Right lobe of liver (tissue), 6 donors: ENCODE measurements around the gene RRM1. TPM values are rescaled to one million over a fixed set of nuclear protein-coding genes. Genes with fewer than 3 reads are reported as not detected.

Experiments
- ATAC-seq, 4 donors: fragments of 200-7000 bp; cut with Tn5 transposase; one replicate each; pipeline ENCODE4 v1.9.1; 2020; ENCODE audit warnings: mild to moderate bottlenecking in 4 of 4, moderate library complexity in 4 of 4
- DNase-seq, 3 donors: peaks; one replicate each; pipeline ENCODE4 v3.0.0-alpha.2; 2020
- H3K27ac ChIP-seq, 3 donors: fragments of 200-600 bp; one replicate each; pipeline ENCODE4 v1.8.0; 2022
- H3K27me3 ChIP-seq, 2 donors: fragments of 200-600 bp; one replicate each; pipeline ENCODE4 v1.8.0; 2022
- H3K36me3 ChIP-seq, 4 donors: fragments of 200-600 bp; sonication (generic) in 1 of 4; one replicate each; pipeline versions ENCODE4 v1.5.1 to v1.8.0; 2017 to 2022; ENCODE audit warnings: control low read depth in 1 of 4
- H3K4me1 ChIP-seq, 4 donors: fragments of 200-600 bp; sonication (generic) in 1 of 4; one replicate each; pipeline versions ENCODE4 v1.5.1 to v1.8.0; 2017 to 2022; ENCODE audit warnings: control low read depth in 1 of 4
- H3K4me3 ChIP-seq, 3 donors: fragments of 200-600 bp; one replicate each; pipeline ENCODE4 v1.8.0; 2022
- H3K9me3 ChIP-seq, 4 donors: fragments of 200-600 bp; sonication (generic) in 1 of 4; one replicate each; pipeline versions ENCODE4 v1.5.1 to v1.8.0; 2017 to 2022; ENCODE audit warnings: control low read depth in 1 of 4
- CTCF ChIP-seq, 4 donors: fragments of 200-600 bp in 3 of 4; fragments of 450-650 bp in 1 of 4; IDR thresholded peaks; one replicate each; pipeline versions ENCODE4 v1.5.1 to v1.8.0; 2016 to 2022; ENCODE audit warnings: antibody characterized with exemption in 4 of 4, mild to moderate bottlenecking in 2 of 4
- POLR2A ChIP-seq: fragments of 450-650 bp; IDR thresholded peaks from one replicate; pipeline ENCODE4 v1.6.1; 2017; ENCODE audit warnings: antibody characterized with exemption, mild to moderate bottlenecking
- WGBS: methylation state at CpG from one replicate; pipeline ENCODE4 v1.1.6; 2018; ENCODE audit warnings: low coverage, low lambda C conversion rate; ENCODE audit not compliant: insufficient coverage; ENCODE audit errors: missing lambda C conversion rate; 5-methylcytosine and 5-hydroxymethylcytosine counted together
- intact Hi-C, 2 donors: fragments of 100-400 bp; cut with DNase I; formaldehyde crosslinking; loops; one replicate each; pipeline versions ENCODE4 v1.11.2 to v1.14.1; 2022
- total RNA-seq, 6 experiments: library from RNA; depleted of rRNA in 2 of 6; stranded (reverse); fragments of >200 nt in 2 of 6; fragmentation: NEBNext Ultra II Directional in 3 of 6; extraction: Animal tissue kit (Norgen Biotek cat#: 25700) in 3 of 6; gene quantifications; one replicate each; pipeline versions ENCODE4 v1.1.0 to v1.2.4, GENCODE V29; 2016 to 2023
- donor health status: DM: no; HTN: yes; CAD: no.
- donor health status: DM: no; HTN: no; CAD: no.
- donor health status: DM: no; HTN: no; CAD: no.
- donor health status: DM: no; HTN: yes; CAD: no.
- donor health status: DM: no; HTN: yes; CAD: no.

Gene RRM1
- total RNA-seq, 6 experiments from 2014 or later = 14.0 to 24.3 (median 16.7) TPM

DNA sequence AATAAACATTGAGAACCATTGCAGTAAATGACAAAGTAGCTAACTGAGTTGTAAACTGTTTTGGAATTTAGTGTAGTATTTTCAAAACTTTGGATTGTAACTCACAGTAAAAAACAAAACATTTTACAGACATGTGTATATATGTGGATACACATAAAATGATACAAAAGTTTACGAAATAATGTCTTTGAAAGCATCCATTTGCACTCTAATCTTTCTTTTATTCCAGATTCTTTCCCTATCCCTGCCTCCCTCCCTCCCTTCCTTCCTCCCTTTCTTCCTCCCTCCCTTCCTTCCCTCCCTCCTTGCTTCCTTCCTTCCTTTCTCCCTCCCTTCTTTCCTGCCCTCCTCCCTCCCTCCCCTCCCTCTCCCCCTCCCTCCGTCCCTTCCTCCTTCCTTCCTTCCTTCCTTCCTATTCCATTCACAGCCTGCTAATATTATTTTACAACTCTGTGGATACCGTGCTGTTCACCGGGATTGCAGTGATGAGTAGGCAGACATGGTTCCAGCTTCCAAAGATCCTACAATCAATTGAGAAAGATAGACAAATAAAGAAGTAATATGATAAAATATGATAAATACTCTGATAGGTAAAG, 3.5 kb downstream of the RRM1 start:
- 68% methylated on average over 4 of the region's 4 CpGs for WGBS
- no peaks in the 10 kb centered on the region for H3K9me3 ChIP-seq
- H3K27ac ChIP-seq = no peak overlapping the region
- H3K27me3 ChIP-seq = no peaks in the 10 kb centered on the region
- H3K4me1 ChIP-seq = peaks cover 0 to 10% (median 1%) of the 10 kb centered on the region in 4 donors
- no peak for TF ChIP-seq CTCF (IDR thresholded peaks at IDR 0.05)
- TF ChIP-seq POLR2A = no peak
- DNase-seq (no peak), ATAC-seq (no peak)
- H3K4me3 ChIP-seq = no peak overlapping the region
- intact Hi-C loops = no loop called here
- no peaks in the 10 kb centered on the region for H3K36me3 ChIP-seq

- DNase-seq (no peak), ATAC-seq (no peak)
- intact Hi-C loops = no loop called here
- no peak for TF ChIP-seq POLR2A
- no peak for TF ChIP-seq CTCF (IDR thresholded peaks at IDR 0.05)
- WGBS = 90% methylated on average over 4 of the region's 4 CpGs
- no peak overlapping the region for H3K4me3 ChIP-seq
- H3K27ac ChIP-seq = no peak overlapping the region
- H3K36me3 ChIP-seq = peaks cover 0 to 8% (median 2%) of the 10 kb centered on the region in 4 donors
- H3K9me3 ChIP-seq = no peaks in the 10 kb centered on the region
- no peaks in the 10 kb centered on the region for H3K4me1 ChIP-seq
- no peaks in the 10 kb centered on the region for H3K27me3 ChIP-seq
Observed at GRCh38 chr11:4102711-4103110, 8.1 kb downstream of the RRM1 start.

- 80% methylated on average over 1 of the region's 2 CpGs for WGBS
- H3K36me3 ChIP-seq = peaks cover 0 to 8% (median 2%) of the 10 kb centered on the region in 4 donors
Observed at GRCh38 chr11:4103269-4103668, 8.7 kb downstream of the RRM1 start.

GRCh38 chr11:4105916-4106315, 11.3 kb downstream of the RRM1 start:
- 90% methylated on average over 1 of the region's 1 CpG for WGBS
- Histone ChIP-seq H3K36me3 (peaks cover 0 to 15% (median 2%) of the 10 kb centered on the region in 4 donors), H3K27ac (no peak overlapping the region), H3K4me3 (no peak overlapping the region), H3K9me3 (no peaks in the 10 kb centered on the region), H3K4me1 (no peaks in the 10 kb centered on the region), H3K27me3 (no peaks in the 10 kb centered on the region)
- intact Hi-C loops = no loop called here
- ATAC-seq (no peak), DNase-seq (no peak)
- TF ChIP-seq CTCF (IDR thresholded peaks at IDR 0.05) (no peak), POLR2A (no peak)

More at GRCh38 chr11:4103269-4103668, 8.7 kb downstream of the RRM1 start:
- Histone ChIP-seq H3K9me3 (no peaks in the 10 kb centered on the region), H3K4me1 (no peaks in the 10 kb centered on the region), H3K27ac (no peak overlapping the region), H3K27me3 (no peaks in the 10 kb centered on the region), H3K4me3 (no peak overlapping the region)
- DNase-seq = no peak
- no peak for ATAC-seq
- TF ChIP-seq CTCF (IDR thresholded peaks at IDR 0.05) (no peak), POLR2A (no peak)
- intact Hi-C loops = no loop called here
